ENCODE data around the gene WDR90. TPM values are rescaled to one million over a fixed set of nuclear protein-coding genes. Genes with fewer than 3 reads are reported as not detected.

The WDR90 gene
- total RNA-seq, 4 donors from 2014 or later, result 7.2 to 26.5 (median 15.8) TPM

DNA sequence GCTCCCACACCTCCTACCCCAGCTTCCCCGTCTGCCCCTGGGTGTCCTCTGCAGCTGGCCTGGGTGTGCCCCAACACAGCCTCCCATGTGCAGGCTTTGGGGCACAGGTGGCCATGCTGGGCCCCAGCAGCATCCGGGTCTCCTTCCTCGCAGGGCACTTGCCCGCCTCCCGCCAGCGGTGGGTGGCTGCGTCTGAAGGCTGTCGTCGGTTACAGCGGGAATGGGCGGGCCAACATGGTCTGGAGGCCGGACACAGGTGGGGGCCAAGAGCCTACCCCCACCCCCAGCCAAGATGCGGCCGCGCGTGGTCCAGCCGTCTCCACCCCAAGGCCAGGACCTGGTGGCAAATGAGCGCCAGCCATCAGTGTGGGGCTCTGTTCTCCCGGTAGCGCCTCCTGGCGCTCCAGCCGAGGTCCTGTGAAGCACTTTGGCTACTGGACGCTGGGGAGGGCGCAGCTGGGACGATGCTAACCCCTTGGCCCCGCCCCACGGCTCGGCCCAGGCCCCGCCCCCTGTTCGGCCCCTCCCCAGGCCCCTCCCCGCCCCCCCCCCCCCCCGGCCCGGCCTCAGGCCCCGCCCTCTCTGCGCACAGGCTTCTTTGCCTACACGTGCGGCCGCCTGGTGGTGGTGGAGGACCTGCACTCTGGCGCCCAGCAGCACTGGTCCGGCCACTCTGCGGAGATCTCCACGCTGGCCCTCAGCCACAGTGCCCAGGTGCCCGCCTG is 11.5 kb downstream of the WDR90 start:
- Histone ChIP-seq H3K27me3 (no peaks in the 10 kb centered on the region), H3K27ac (peak overlapping the region; percentile 49 to 88 (median 67)), H3K4me1 (peaks cover 10 to 18% (median 13%) of the 10 kb centered on the region in 3 donors), H3K36me3 (peaks cover 0 to 44% (median 5%) of the 10 kb centered on the region in 3 donors), H3K4me3 (peak overlapping the region in 3 of 4 donors; percentile 25 to 59 (median 27)), H3K9me3 (no peaks in the 10 kb centered on the region)
- intact Hi-C loops (cut with DNase I), result loop anchor here (10.0 kb wide), 1 partner anchor 76 kb away; no protein-coding TSS in a partner anchor
- 39% methylated on average over 6 of the region's 43 CpGs; no CpG with 5 or more reads in 1 of the 2 donors for WGBS, 2 donors
- DNase-seq, result no peak
- TF ChIP-seq, protein P1, sequence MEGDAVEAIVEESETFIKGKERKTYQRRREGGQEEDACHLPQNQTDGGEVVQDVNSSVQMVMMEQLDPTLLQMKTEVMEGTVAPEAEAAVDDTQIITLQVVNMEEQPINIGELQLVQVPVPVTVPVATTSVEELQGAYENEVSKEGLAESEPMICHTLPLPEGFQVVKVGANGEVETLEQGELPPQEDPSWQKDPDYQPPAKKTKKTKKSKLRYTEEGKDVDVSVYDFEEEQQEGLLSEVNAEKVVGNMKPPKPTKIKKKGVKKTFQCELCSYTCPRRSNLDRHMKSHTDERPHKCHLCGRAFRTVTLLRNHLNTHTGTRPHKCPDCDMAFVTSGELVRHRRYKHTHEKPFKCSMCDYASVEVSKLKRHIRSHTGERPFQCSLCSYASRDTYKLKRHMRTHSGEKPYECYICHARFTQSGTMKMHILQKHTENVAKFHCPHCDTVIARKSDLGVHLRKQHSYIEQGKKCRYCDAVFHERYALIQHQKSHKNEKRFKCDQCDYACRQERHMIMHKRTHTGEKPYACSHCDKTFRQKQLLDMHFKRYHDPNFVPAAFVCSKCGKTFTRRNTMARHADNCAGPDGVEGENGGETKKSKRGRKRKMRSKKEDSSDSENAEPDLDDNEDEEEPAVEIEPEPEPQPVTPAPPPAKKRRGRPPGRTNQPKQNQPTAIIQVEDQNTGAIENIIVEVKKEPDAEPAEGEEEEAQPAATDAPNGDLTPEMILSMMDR (IDR thresholded peaks at IDR 0.05), result peak in 5 of 6 experiments; percentile 37 to 64 (median 54)
- peak in 1 of 4 donors; percentile 20 for TF ChIP-seq POLR2A (IDR thresholded peaks at IDR 0.05)

- H3K27ac ChIP-seq, result peak overlapping the region; percentile 11 to 79 (median 62)
- peaks cover 0 to 37% (median 5%) of the 10 kb centered on the region in 3 donors for H3K36me3 ChIP-seq
- intact Hi-C loops (cut with DNase I), result loop anchor here (10.0 kb wide), 1 partner anchor 77 kb away; no protein-coding TSS in a partner anchor
- no peaks in the 10 kb centered on the region for H3K9me3 ChIP-seq
- H3K27me3 ChIP-seq, result no peaks in the 10 kb centered on the region
- peaks cover 10 to 18% (median 13%) of the 10 kb centered on the region in 3 donors for H3K4me1 ChIP-seq
- H3K4me3 ChIP-seq, result peak overlapping the region in 2 of 4 donors; percentile 25 to 59
- 40 to 80% methylated on average over 3 to 14 of the region's 35 CpGs for WGBS, 2 donors
- TF ChIP-seq, protein P1 (IDR thresholded peaks at IDR 0.05), result no peak
- no peak for TF ChIP-seq POLR2A (IDR thresholded peaks at IDR 0.05)
- no peak for DNase-seq
These were observed 12.1 kb downstream of the WDR90 start for GRCh38 chr16:661184-661821.

DNA sequence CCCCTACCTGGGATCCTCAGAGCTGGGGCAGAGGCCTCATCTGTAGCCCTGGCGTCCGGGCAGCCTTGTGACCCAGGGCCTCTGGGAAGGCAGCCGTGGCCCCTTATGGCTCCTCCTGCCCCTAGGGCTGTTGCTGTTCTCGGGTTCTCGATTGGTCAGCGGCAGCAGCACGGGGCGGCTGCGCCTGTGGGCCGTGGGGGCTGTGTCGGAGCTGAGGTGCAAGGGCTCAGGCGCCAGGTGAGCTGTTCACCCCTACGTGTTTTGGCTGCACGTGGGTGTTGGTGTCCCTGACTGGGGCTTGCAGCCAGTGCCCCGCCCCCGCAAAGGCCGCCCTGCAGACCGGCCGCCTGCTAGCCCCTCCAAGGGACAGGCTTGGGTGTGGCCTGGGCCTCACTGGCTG is 12.9 kb downstream of the WDR90 start:
- Histone ChIP-seq H3K4me3 (no peak overlapping the region), H3K4me1 (peaks cover 11 to 23% (median 13%) of the 10 kb centered on the region in 3 donors), H3K27me3 (no peaks in the 10 kb centered on the region), H3K36me3 (peaks cover 0 to 29% (median 0%) of the 10 kb centered on the region in 3 donors), H3K9me3 (no peaks in the 10 kb centered on the region), H3K27ac (no peak overlapping the region)
- WGBS, 2 donors, result no CpG with 5 or more reads among the region's 19 CpGs
- intact Hi-C loops (cut with DNase I), result loop anchor here (10.0 kb wide), 1 partner anchor 77 kb away; no protein-coding TSS in a partner anchor
- TF ChIP-seq POLR2A (IDR thresholded peaks at IDR 0.05), result no peak
- TF ChIP-seq, protein P1 (IDR thresholded peaks at IDR 0.05), result no peak
- no peak for DNase-seq

DNA sequence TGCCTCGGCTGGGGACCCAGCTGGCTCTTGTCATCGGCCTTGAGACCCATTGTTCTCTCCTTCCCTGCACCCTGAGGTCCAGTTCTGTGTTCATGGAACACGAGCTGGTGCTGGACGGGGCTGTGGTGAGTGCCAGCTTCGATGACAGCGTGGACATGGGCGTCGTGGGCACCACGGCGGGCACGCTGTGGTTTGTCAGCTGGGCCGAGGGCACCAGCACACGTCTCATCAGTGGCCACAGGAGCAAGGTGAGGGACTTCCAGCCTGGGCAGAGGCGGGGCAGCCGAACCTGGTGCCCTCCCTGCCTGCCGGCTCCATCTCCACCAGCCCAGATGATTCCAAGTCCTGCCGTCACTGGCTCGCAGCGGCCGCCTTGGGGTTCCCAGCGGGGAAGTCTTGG is 13.4 kb downstream of the WDR90 start:
- DNase-seq, result no peak
- H3K4me3 ChIP-seq, result no peak overlapping the region
- peaks cover 0 to 24% (median 0%) of the 10 kb centered on the region in 3 donors for H3K36me3 ChIP-seq
- 94 to 100% methylated on average over 1 to 18 of the region's 21 CpGs for WGBS, 2 donors
- no peaks in the 10 kb centered on the region for H3K9me3 ChIP-seq
- intact Hi-C loops (cut with DNase I), result loop anchor here (10.0 kb wide), 1 partner anchor 78 kb away; no protein-coding TSS in a partner anchor
- H3K27me3 ChIP-seq, result no peaks in the 10 kb centered on the region
- peaks cover 16 to 28% (median 18%) of the 10 kb centered on the region in 3 donors for H3K4me1 ChIP-seq
- TF ChIP-seq POLR2A (IDR thresholded peaks at IDR 0.05), result no peak
- TF ChIP-seq, protein P1 (IDR thresholded peaks at IDR 0.05), result no peak
- no peak overlapping the region for H3K27ac ChIP-seq
